Cerebellar nuclear complex (tissue), 1 donor: ENCODE data around the gene ISG20.
A peak's percentile ranks its signal among the peaks of the same experiment; 100 is the strongest.
"Not testable (repeated sequence)": the region's sequence is repeated elsewhere in the genome, so short reads cannot be mapped to it uniquely, and the experiment has no call there.

ENCODE experiments used
- DNase-seq, 2 experiments: peaks; one replicate each; lab custom pipeline; 2025; lab: John Stamatoyannopoulos, UW

Gene ISG20

GRCh38 chr15:88618686-88619085 is 20.1 kb upstream of the ISG20 start:
- no peak for DNase-seq

GRCh38 chr15:88619796-88620195 is 19.0 kb upstream of the ISG20 start:
- no peak for DNase-seq

- DNase-seq = peak; percentile 78 to 87
Observed at GRCh38 chr15:88620995-88621772, 17.6 kb upstream of the ISG20 start, which contains the start of gene AEN. AEN (plus strand) TSS chr15:88621340; CDS start chr15:88626210, 4,870 bp downstream.

GRCh38 chr15:88621789-88622604 is 16.8 kb upstream of the ISG20 start:
- no peak for DNase-seq

- no peak for DNase-seq
Observed at GRCh38 chr15:88622605-88622975, 16.2 kb upstream of the ISG20 start.

GRCh38 chr15:88623061-88623460 is 15.8 kb upstream of the ISG20 start:
- no peak for DNase-seq

- no peak for DNase-seq
Observed at GRCh38 chr15:88623632-88624031, 15.2 kb upstream of the ISG20 start.

GRCh38 chr15:88624156-88624970 is 14.5 kb upstream of the ISG20 start:
- DNase-seq = no peak

- DNase-seq = no peak
Observed at GRCh38 chr15:88624971-88625490, 13.8 kb upstream of the ISG20 start.

GRCh38 chr15:88625943-88626741 is 12.7 kb upstream of the ISG20 start:
- DNase-seq = no peak

GRCh38 chr15:88627463-88627862 is 11.4 kb upstream of the ISG20 start:
- no peak for DNase-seq

GRCh38 chr15:88628018-88628654 is 10.7 kb upstream of the ISG20 start:
- DNase-seq = no peak

- DNase-seq = no peak
Observed at GRCh38 chr15:88629071-88629470, 9.7 kb upstream of the ISG20 start.

- DNase-seq = no peak
Observed at GRCh38 chr15:88630141-88630721, 8.6 kb upstream of the ISG20 start.

- DNase-seq = no peak
Observed at GRCh38 chr15:88630798-88631463, 7.9 kb upstream of the ISG20 start.

- DNase-seq = no peak
Observed at GRCh38 chr15:88631464-88632028, 7.3 kb upstream of the ISG20 start.

- DNase-seq = not testable (repeated sequence)
Observed at GRCh38 chr15:88632797-88633196, 6.0 kb upstream of the ISG20 start.

GRCh38 chr15:88634449-88634848 is 4.4 kb upstream of the ISG20 start:
- DNase-seq = no peak

GRCh38 chr15:88635318-88635717 is 3.5 kb upstream of the ISG20 start:
- no peak for DNase-seq
